Stimulated activated CD8-positive, alpha-beta memory T cell treated with anti-CD3 and anti-CD28 coated beads, Interleukin-7, amount 100 ng/mL, for 1 hour (primary cell): ENCODE measurements around the gene LRMDA.

Experiments
- DNase-seq, 2 donors: peaks; one replicate each; pipeline ENCODE4 v3.0.0-alpha.2; 2020; ENCODE audit warnings: low read depth in 2 of 2

LRMDA gene

DNA sequence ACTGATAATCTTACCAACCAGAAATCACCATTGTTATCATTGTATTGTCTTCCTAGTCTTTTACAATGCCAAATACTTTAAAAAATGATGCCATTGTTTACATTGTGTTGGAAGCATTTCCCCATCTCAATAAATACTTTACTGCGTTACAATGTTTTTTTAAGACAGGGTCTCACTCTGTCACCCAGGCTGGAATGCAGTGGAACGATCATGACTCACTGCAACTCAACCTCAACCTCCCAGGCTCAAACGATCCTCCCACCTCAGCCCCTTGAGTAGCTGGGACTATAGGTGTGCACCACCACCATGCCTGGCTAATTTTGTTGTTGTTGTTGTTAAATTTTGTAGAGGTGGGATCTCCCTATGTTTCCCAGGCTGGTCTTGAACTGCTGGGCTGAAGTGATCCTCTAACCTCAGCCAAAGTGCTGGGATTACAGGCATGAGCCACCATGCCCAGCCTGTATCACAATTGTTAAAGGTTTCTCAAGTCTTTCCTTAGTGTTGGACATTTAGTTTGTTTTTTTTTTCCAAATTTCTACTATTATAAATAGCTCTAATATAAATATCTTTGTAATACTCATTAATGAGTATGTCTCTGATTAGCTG, 13.5 kb downstream of the LRMDA start:
- no peak for DNase-seq

DNA sequence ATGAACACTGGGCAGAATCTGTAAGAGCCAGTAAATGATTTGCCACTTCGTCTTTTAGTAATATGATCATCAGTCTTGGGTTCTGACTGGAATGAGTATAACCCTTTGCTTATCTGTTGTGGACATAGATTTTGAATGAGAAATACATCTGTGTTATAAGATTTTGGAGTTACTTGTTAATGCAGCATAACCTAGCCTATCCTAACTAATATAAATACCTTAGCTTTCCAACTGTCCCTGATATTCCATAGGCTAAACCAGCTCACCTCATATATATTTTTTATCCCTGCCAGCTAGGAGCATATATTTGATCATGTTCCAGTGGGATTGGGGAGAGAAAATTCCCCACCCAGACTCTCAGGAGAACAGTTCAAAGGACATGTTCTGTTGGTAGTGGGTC, 15.1 kb downstream of the LRMDA start:
- DNase-seq = no peak

DNA sequence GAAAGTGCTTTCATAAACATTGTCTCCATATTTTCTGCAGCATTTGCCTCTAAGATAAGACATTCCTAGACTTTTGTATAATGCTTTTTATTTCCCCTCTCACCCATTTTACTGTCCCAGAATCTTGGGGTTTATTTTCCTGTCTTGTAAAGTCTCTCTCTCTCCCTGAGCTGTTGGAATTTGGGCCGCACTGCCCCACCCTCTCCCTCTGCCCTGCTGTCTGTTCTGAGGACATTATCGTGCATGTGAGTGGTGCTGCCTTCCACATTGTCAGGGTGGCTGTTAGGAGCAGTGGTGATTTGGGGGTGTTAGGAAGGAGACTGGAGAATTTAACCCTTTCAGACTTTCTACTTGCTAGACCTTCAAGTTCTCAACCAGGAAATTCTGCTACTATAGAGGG, 16.7 kb downstream of the LRMDA start:
- no peak for DNase-seq

DNA sequence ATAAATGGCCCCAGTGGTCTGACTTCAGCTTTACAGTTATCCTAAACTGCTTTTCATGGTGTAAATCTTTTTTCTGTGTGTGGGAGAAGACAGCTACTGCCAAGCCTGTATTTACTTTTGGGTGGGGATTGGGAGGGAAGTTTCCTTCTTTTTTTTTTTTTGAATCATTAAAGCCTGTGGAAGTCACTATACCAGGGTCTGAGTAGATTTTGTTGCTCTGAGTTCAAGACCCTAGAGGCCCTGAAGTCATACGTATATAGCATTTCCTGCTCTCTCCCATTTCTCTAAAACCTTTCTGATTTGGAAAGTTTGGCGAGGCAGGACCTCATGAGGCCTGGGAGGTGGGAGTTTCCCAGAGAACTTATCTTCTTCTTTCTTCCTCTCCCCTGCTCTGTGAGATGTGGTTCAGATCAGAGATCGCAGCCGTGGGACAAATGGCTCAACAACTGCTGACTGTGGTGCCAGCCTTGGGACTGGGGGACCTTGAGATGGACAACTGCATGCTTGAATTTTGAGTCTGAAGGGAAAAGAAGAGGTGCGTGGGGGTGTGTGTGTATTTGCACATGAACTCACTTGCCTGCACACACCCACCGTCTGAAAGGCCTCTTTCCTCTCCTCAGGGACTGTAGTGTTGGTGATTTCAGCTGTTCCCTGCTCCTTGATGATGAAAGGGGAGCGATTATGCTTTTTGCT, 18.1 kb downstream of the LRMDA start:
- DNase-seq = no peak

DNA sequence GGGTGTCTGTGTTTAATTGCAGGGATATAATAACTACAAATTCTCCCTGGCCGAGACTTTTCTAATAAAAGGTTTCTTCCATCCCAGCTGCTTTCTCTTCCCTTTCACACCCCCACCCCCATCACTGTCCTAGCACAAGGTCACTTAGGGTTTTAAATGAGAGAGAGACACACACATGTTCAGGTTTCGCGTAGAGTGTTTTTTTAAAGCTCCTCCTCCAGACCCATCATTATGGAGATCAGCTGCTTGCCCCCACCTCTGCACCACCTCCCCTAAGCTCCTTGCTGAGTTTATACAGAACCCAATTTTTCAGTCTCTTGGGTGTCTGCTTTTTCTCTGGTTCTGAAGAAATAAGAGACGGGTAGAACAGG, 18.6 kb downstream of the LRMDA start:
- no peak for DNase-seq

DNA sequence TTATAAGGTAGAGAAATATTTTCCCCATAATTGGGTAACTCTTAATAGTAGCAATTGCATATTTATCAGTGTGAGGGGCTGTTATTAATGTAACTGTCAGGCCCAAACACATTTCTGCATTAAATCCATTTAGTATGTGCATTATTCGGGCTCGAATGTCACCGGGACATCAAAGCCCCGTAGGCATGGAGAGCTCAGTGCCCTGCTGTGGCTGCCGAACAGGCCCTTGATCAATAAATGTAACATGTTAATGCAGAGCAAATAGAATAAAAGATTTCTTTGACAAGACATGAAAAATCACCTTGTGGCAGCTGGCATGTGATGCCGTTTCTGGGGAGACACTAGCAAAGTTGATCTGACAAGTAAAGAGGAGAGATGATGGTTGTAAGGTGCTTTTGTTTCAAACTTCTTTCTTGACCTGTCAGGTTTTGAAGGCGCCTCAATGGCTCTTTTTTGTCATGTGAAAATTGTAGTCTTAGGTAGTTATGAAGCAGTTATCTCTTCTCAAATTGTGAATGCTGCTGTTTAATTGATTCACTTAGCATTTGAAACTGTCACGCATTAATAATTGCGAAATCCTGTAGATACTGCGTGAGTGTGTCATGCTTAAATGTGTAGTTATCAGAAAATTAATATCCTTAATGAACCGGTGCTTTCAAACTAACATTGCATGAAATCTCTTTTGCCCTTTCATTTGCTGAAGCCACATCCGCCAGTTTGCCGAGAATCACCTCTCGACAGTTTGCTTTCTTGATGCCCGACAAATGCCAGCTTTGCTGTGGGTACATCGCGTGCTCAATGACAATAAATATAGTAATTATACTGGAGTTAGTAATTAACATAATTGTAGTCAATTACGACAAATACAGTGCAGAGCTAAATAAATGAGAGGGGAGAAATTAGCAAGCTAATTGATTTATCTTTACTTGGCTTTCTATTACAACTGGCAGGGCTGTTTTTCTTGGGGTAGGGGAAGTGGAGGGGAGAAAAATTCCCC, 19.5 kb downstream of the LRMDA start:
- DNase-seq = no peak

DNA sequence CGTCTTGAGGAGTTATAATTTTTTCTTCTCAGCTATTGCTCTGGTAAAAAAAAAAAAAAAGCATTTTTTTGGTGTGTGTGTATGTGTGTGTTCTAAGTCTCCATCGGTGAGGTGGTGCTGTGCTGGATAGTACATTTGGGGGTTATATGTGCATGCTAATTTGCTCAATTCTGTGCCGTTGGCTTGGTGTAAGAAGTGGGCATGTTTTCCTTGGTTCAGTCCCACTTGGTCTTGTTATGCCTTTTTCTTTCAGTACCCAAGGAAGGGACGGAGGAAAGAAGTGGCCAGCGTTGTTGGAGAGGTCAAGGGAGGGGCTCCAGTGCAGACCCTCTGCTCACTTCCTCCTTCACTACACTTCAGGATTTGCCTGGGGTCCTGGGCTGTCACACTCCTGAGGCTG, 20.4 kb downstream of the LRMDA start:
- DNase-seq = no peak

DNA sequence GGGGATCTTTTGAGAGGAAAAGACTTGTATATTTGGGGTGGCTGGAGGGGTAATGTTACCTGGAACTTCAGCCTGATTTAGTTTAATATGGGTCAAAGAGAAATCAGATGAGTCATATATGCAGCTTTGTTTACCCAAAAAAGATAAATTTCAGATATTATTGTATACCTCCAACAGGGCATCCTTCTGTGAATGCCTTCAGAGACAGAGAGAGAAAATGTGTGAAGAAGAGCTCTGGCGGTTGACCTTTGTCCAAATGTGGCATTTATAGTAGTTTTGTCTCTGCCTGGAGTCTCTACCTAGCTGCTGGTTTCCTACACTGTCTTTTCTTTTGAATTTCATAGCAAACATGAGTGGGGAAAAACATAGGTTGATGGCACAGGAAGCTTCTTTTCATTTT, 21.6 kb downstream of the LRMDA start:
- no peak for DNase-seq

DNA sequence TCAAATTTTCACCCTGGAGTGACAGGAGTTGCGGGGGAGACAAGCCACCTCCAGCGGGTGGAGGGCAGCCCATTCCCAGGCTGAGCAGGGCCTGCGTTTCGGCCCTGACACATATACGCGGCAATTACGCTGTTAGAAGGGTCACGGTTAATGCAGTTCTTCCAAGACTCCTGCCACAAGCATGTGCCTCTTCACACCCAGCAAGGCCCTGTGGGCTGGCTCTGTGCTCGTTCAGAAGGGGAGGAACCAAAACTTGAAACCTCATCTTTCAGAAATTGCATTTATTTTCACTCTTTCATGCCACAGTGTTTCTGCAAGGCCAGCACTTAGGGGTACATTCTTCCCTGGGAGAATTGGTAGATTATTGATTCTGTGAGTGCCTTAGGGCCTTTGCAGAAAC, 24.7 kb downstream of the LRMDA start:
- DNase-seq = no peak

DNA sequence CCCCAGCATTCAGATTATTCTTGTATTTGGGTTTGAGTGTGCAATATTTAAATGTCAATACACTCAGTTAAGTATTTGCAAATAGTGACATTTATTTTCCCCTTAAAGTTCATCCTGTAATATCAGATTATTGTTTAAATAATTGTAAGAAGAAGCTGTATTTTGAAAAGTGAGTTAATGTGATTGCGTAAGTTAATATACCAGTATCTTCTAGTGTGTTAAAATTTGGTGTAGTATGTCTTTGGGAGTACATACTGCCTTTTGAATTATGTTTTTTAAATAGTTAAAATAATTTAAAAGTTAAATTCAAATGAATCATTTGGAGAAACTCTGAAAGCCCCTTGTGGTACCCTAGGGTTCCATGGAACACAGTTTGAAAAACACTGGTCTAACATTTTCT, 28.6 kb downstream of the LRMDA start:
- no peak for DNase-seq

DNA sequence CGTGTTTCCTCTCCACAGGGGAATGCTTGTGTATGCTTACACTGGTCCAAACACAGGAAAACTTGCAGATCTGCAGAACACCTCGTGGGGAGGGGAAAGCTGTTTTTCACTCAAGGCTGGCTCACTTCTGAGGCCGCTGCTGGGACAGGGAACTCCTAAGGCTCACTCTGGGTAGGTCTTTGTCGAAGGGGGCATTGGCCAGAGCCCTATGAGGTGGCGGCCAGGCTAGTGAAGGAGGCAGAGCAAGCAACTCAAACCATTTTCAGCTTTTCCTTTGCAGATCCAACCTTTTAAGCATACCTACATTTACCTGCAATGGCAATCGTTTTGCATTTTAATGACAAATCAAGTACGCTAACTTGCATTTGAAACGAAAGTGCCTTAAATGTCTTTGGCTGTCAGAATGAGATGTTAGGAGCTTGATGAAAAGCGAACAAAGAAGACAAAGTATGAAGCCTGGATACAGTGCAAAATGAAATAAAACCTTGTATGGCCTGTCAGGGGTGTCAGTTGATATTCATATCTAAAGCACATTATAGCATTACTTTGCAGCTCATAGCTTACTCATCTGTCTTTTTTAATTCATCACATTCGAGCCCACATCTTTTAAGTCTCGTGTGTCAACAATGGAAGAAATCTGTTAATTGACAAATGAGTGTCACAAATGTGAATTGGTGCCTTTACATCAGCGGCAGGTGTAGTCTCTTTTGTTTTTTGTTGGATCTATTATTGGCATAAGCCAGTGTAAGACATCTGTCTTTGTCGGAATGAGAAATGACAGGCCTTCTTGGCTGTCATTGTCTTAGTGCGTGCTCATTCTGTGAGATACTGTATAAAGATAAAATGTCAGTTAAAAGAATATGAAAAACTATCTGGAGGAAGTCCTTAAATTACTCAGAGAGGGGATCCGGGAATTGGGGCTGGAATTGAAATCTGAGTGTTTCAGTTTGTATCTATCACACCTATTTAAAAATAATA, 30.5 kb downstream of the LRMDA start:
- no peak for DNase-seq

DNA sequence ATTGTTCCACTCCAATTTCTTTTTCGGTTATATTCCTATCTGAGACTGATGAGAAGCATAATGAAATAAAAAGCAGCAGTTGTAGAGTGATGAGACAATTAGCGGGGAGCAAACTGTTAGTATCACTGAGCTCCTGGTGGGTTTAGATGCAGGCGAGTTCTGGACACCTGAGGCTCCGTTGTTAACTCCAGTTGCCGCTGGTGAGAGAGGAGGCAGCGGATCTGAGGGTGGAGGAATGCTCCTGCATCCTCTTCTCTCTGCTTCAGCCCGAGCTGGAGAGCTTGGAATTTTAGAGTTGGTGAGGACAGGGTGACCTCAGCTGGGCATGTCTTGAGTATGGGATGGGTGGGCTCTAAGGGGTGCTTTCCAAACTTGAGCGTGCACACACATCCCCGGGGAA, 31.4 kb downstream of the LRMDA start:
- no peak for DNase-seq

DNA sequence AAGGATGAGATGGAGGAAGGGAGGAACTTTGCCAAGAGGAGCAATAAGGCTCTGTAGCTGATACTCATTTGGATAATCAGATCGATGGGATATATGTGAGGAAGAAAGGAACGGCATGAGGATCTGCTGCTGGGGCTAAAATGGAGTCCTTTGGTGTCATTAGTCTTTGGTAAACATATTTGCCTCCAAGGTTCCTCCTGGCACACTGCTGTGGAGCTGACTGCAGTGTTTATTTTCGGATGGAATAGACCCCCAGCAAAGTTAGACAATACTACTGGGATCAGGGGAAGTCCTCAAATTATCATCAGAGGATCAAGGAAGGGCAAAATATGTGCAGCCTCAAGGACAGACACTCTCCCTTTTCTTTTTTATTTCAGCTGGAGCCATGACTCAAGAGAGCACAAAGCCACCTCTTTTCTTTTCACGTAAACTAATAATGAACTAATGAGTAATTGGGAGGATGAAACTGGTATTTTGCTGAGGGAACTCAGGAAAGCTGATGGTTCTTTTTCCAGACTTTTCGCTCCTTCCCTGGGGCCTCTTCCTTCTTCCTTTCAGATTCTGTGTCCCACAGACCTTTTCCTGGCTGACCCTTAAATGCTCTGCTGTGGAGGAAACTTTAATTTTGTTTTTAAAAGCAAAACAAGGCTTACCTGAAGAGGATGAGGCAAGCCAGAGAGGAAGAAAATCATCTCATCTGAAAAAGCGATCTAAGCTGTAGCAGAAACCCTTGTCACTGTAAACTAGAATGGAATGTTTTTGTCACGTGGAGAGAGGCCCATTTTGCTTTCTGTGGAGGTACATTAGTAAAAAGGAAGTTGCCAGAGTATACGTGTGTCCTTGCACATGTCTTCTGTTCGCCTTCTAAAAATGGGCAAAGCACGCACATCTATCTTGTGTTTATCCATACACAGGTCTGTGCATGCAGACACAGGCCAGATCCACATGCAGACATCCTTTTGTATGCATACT, 33.3 kb downstream of the LRMDA start:
- DNase-seq = no peak

DNA sequence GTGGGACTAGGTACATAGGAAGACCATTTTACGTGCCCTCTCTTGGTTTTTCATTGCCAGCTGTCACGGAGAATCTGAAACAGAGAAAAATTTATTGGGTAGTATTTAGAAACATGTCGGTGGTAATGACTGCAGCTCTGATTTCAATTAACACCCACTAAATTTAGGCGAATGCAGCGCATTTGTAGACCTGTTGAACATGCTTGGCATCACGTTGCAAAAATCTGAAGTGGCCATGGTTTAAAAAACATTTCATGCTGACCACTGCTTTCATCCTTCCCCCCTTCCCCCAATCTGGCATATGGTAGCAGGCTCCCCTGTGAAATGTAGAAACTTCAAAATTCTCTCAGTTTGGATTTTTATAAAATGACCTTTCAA, 34.0 kb downstream of the LRMDA start:
- DNase-seq = no peak

DNA sequence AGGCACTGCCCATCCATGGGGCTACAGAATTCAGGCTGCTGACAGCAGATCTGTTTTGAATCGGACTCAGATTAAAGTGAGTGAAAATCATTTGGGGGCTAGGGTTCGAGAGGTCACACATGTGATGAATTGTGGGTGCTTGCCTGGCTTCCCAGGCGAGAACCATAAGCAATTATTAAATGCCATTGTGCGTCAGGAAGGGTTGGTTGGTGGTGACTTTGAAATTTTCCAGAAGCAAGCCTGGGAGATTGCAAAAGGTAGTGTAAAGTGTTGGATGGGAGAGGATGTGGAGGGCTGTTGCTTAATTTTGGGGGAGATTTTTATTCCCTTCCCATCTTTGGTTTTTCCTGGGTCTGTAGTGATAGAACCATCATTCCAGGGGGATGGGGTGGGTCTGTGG, 34.6 kb downstream of the LRMDA start:
- DNase-seq = no peak

DNA sequence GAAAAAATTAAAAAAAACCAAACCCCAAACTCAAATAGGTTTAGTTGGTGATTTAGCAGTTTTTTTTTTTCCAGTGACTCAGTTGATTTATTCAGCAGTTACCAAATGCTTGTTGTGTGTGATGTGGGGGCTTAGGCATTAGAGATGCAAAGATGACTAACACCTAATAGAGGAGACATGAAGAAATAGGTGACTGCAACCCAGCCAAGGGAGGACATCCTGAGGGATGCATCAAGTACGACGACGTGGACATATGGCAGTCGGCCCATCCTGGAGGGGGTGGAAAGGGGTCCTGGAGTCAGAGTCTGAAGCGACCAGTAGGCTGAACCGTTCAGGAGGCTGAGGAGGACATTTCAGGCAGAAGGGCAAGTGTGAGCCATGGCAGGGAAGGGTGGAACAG, 35.5 kb downstream of the LRMDA start:
- DNase-seq = no peak

DNA sequence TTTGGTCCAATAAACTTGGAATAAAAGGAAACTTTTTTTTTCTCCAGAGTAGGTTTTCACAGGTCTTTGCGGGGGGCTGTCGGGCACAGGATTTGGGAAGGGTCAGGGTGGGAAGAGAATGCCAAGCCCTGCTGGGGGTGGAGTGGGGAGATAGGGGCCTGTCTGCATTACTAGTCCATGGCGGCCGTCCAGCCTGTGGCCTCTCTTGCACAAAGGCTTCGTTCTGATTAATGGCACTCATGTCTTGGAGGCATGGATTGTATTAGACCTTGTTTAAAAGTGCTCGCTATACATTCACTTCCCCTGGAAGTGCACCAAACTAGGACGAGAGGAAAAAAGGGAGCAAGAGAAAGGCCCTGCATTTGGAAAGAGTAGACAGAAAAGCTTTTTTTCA, 37.2 kb downstream of the LRMDA start:
- DNase-seq = no peak

DNA sequence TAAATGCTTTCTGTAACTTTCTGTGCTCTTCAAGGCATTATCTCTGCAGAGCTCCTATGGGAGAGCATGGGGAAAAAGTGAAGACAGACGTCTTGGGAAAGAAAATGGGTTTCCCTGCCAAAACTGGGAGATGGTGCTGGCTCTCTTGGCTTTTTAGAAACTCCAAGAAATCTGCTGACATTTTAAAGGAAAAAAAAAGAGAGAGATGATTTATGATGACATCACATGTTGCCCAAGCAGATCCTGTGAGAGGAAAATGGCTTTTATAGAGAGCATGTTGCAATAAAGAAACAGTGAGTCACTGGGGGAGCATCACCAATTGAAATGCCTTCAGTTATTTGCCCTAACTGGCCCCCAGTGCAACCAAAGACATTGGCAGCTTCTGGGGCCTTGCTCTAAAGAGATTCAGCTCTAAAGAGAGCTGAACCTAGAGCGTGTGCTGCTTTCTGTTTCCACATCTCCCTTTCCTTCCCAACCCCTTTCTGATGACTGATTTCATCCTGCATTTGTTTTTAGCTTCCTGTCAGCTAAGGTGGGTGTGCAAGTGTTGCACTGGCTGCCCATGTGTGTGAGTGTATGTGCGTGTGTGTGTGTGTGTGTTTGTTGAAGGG, 37.7 kb downstream of the LRMDA start:
- no peak for DNase-seq

DNA sequence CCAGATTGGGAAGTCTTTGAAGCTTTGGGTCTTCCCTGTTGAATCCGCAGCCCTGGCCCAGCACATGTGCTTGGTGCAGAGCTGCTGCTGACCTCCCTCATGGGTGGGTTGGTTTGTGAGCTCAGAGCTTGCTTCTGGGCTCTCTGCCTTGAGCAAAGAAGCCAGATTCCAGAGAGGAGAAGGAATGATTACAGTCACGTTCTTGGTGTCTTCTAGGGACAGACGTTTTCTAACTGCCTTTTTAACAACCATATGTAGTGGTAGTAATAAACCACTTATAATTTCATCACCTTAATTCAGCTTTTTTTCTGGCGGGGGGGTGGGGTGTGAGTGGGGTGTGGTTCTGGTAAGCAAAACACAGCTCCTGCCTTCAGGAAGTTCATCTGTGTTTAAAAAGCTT, 39.5 kb downstream of the LRMDA start:
- DNase-seq = no peak

DNA sequence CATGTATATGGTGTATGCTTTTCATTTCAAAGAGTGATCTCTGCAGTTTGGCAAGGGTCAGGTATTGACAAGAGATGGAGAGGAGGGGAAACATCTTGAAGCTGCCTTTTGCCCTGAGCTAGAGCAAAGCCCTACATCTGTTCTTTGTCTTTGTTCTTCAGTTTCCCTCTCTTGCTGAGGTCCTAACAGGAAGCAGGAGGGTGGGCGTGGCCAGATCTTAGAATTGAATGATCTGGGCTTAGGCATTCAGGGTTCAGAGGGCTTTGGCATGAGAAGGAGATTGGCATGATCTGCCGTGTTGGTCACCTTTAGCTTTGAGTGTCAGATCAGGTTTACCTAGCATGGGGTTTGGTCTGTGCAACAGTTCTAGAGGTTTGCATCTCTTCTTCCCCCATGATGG, 41.3 kb downstream of the LRMDA start:
- no peak for DNase-seq
